WTC11 (cell line): ENCODE results near the gene LGALS1. TPM values are rescaled to one million over a fixed set of nuclear protein-coding genes. Genes with fewer than 3 reads are reported as not detected.
A peak's percentile ranks its signal among the peaks of the same experiment; 100 is the strongest.

Experiments
- ATAC-seq: fragments of 200-7000 bp; cut with Tn5 transposase; 2 replicates; pipeline ENCODE4 v1.10.0; 2021; ENCODE audit warnings: mild to moderate bottlenecking, moderate library complexity
- CTCF ChIA-PET: fragments of 300-600 bp; sonication (Branson Sonifier 250); formaldehyde crosslinking; loops from one replicate; lab custom pipeline; 2021; ENCODE audit warnings: antibody characterized with exemption; lab: Charles Lee
- POLR2A ChIA-PET: fragments of 350-600 bp; sonication (Branson Sonifier 250); formaldehyde crosslinking; loops from one replicate; lab custom pipeline; 2021; ENCODE audit warnings: antibody characterized with exemption; lab: Charles Lee
- DNase-seq: peaks from one replicate; pipeline ENCODE4 v3.0.0; 2021; ENCODE audit warnings: low spot score
- H3K27ac Mint-ChIP-seq: 2 replicates; pipeline ENCODE4 v1.8.0; 2021; ENCODE audit warnings: mixed read lengths
- H3K27me3 Mint-ChIP-seq: 2 replicates; pipeline ENCODE4 v1.8.0; 2021; ENCODE audit warnings: low read depth, mild to moderate bottlenecking, moderate library complexity, mixed read lengths
- H3K36me3 Mint-ChIP-seq: 2 replicates; pipeline ENCODE4 v1.8.0; 2021; ENCODE audit warnings: mixed read lengths
- H3K4me1 Mint-ChIP-seq: 2 replicates; pipeline ENCODE4 v1.8.0; 2022; ENCODE audit warnings: mixed read lengths
- H3K4me3 Mint-ChIP-seq: 2 replicates; pipeline ENCODE4 v1.8.0; 2021; ENCODE audit warnings: mild to moderate bottlenecking, moderate library complexity, mixed read lengths
- H3K9me3 Mint-ChIP-seq: 2 replicates; pipeline ENCODE4 v1.8.0; 2021; ENCODE audit warnings: mixed read lengths
- ARID4B ChIP-seq: sonication (generic); formaldehyde crosslinking; IDR thresholded peaks from 2 replicates; pipeline ENCODE4 v1.8.0; 2023; ENCODE audit warnings: missing genetic modification reagents, mild to moderate bottlenecking, borderline replicate concordance
- ATF1 ChIP-seq: sonication (generic); formaldehyde crosslinking; IDR thresholded peaks from 2 replicates; pipeline ENCODE4 v1.8.1; 2023; ENCODE audit warnings: mild to moderate bottlenecking, moderate library complexity, missing genetic modification reagents
- ELF4 ChIP-seq: sonication (generic); formaldehyde crosslinking; IDR thresholded peaks from 2 replicates; pipeline ENCODE4 v1.8.1; 2022; ENCODE audit warnings: low read depth, mild to moderate bottlenecking, moderate library complexity, missing genetic modification reagents
- GTF2I ChIP-seq: fragments of 250-450 bp; sonication (Bioruptor Pico); conservative IDR thresholded peaks from 2 replicates; pipeline ENCODE4 v1.4.0; 2021; ENCODE audit warnings: mild to moderate bottlenecking
- MXD4 ChIP-seq: fragments of 250-450 bp; sonication (Bioruptor Pico); IDR thresholded peaks from 2 replicates; pipeline ENCODE4 v1.8.0; 2021; ENCODE audit warnings: mild to moderate bottlenecking, moderate library complexity, borderline replicate concordance
- MYBL2 ChIP-seq: sonication (generic); formaldehyde crosslinking; IDR thresholded peaks from 2 replicates; pipeline ENCODE4 v1.8.1; 2023; ENCODE audit warnings: mild to moderate bottlenecking, moderate library complexity, missing genetic modification reagents
- NFE2L1 ChIP-seq: sonication (generic); formaldehyde crosslinking; IDR thresholded peaks from 2 replicates; pipeline ENCODE4 v1.8.1; 2023; ENCODE audit warnings: missing genetic modification reagents
- NR1H2 ChIP-seq: sonication (generic); formaldehyde crosslinking; IDR thresholded peaks from 2 replicates; pipeline ENCODE4 v1.9.0; 2021; ENCODE audit warnings: mild to moderate bottlenecking, moderate library complexity, missing genetic modification reagents
- SMAD3 ChIP-seq: sonication (generic); formaldehyde crosslinking; IDR thresholded peaks from 2 replicates; pipeline ENCODE4 v1.8.0; 2022; ENCODE audit warnings: missing genetic modification reagents, mild to moderate bottlenecking, borderline replicate concordance
- TCF7 ChIP-seq: sonication (generic); formaldehyde crosslinking; IDR thresholded peaks from 2 replicates; pipeline ENCODE4 v1.8.0; 2022; ENCODE audit warnings: mild to moderate bottlenecking, low read depth, missing genetic modification reagents, moderate library complexity
- ZNF138 ChIP-seq: sonication (generic); formaldehyde crosslinking; conservative IDR thresholded peaks from 2 replicates; pipeline ENCODE4 v1.8.1; 2022; ENCODE audit warnings: mild to moderate bottlenecking, moderate library complexity, missing genetic modification reagents
- ZNF416 ChIP-seq: fragments of 250-450 bp; sonication (Bioruptor Pico); IDR thresholded peaks from 2 replicates; pipeline ENCODE4 v1.9.0; 2021; ENCODE audit warnings: mild to moderate bottlenecking, inconsistent platforms
- ZNF671 ChIP-seq: fragments of 250-450 bp; sonication (Bioruptor Pico); IDR thresholded peaks from 2 replicates; pipeline ENCODE4 v1.8.0; 2021; ENCODE audit warnings: mild to moderate bottlenecking
- ZSCAN18 ChIP-seq: fragments of 250-450 bp; sonication (Bioruptor Pico); IDR thresholded peaks from 2 replicates; pipeline ENCODE4 v2.1.2; 2022; ENCODE audit warnings: mild to moderate bottlenecking, moderate library complexity
- total RNA-seq: library from RNA; stranded (reverse); gene quantifications from 3 replicates; pipeline ENCODE4 v1.2.3, GENCODE V29; 2021
- TF ChIP-seq, protein P1 (sequence below): sonication (generic); formaldehyde crosslinking; IDR thresholded peaks from 2 replicates; pipeline ENCODE4 v1.8.0; 2022; ENCODE audit warnings: mild to moderate bottlenecking, missing genetic modification reagents
- TF ChIP-seq, protein P2 (sequence below): sonication (generic); formaldehyde crosslinking; IDR thresholded peaks from 2 replicates; pipeline ENCODE4 v1.8.1; 2023; ENCODE audit warnings: mild to moderate bottlenecking, moderate library complexity, missing genetic modification reagents
- TF ChIP-seq, protein P3 (sequence below): sonication (generic); formaldehyde crosslinking; IDR thresholded peaks from 2 replicates; pipeline ENCODE4 v1.8.1; 2023; ENCODE audit warnings: mild to moderate bottlenecking, missing genetic modification reagents
- TF ChIP-seq, protein P4 (sequence below): sonication (generic); formaldehyde crosslinking; IDR thresholded peaks from 2 replicates; pipeline ENCODE4 v1.8.1; 2023; ENCODE audit warnings: mild to moderate bottlenecking, missing genetic modification reagents
- TF ChIP-seq, protein P5 (sequence below): sonication (generic); formaldehyde crosslinking; IDR thresholded peaks from 2 replicates; pipeline ENCODE4 v1.8.0; 2022; ENCODE audit warnings: mild to moderate bottlenecking, missing genetic modification reagents

LGALS1 gene
- total RNA-seq, 1 experiment from 2014 or later = 17.3 TPM

GRCh38 chr22:37684803-37685615 lies 9.6 kb downstream of the LGALS1 start:
- H3K27me3 Mint-ChIP-seq = peaks cover 5% of the 10 kb centered on the region
- no peaks in the 10 kb centered on the region for H3K9me3 Mint-ChIP-seq
- no peak overlapping the region for H3K27ac Mint-ChIP-seq
- peak overlapping the region; percentile 99; the same call in 1 of the 2 replicates for H3K4me3 Mint-ChIP-seq
- peaks cover 7% of the 10 kb centered on the region for H3K36me3 Mint-ChIP-seq
- H3K4me1 Mint-ChIP-seq = peaks cover 10% of the 10 kb centered on the region
- ChIA-PET CTCF (interaction anchor here (0.6 to 2.8 kb wide), 5 partner anchors 12 to 268 kb away, joined by 3 to 21 read pairs (median 4); partner anchors contain the start of genes C22orf23 and TRIOBP), POLR2A (interaction anchor here (0.7 kb wide), 1 partner anchor 522 kb away, joined by 5 read pairs; no protein-coding TSS in a partner anchor)
- no peak for ATAC-seq
- no peak for DNase-seq
- TF ChIP-seq GTF2I (no peak), NR1H2 (CRISPR knock-in tag) (no peak), ZNF138 (CRISPR knock-in tag) (no peak), MYBL2 (no peak), ELF4 (no peak), ARID4B (CRISPR knock-in tag) (no peak), MXD4 (CRISPR knock-in tag) (no peak), ATF1 (no peak), NFE2L1 (CRISPR knock-in tag) (no peak), SMAD3 (CRISPR knock-in tag) (no peak), ZNF671 (CRISPR knock-in tag) (no peak), ZSCAN18 (no peak), TCF7 (CRISPR knock-in tag) (no peak), ZNF416 (no peak)
- TF ChIP-seq, protein P1, sequence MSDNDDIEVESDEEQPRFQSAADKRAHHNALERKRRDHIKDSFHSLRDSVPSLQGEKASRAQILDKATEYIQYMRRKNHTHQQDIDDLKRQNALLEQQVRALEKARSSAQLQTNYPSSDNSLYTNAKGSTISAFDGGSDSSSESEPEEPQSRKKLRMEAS (CRISPR knock-in tag) = no peak
- TF ChIP-seq, protein P2, sequence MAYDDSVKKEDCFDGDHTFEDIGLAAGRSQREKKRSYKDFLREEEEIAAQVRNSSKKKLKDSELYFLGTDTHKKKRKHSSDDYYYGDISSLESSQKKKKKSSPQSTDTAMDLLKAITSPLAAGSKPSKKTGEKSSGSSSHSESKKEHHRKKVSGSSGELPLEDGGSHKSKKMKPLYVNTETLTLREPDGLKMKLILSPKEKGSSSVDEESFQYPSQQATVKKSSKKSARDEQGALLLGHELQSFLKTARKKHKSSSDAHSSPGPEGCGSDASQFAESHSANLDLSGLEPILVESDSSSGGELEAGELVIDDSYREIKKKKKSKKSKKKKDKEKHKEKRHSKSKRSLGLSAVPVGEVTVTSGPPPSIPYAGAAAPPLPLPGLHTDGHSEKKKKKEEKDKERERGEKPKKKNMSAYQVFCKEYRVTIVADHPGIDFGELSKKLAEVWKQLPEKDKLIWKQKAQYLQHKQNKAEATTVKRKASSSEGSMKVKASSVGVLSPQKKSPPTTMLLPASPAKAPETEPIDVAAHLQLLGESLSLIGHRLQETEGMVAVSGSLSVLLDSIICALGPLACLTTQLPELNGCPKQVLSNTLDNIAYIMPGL = no peak
- TF ChIP-seq, protein P3, sequence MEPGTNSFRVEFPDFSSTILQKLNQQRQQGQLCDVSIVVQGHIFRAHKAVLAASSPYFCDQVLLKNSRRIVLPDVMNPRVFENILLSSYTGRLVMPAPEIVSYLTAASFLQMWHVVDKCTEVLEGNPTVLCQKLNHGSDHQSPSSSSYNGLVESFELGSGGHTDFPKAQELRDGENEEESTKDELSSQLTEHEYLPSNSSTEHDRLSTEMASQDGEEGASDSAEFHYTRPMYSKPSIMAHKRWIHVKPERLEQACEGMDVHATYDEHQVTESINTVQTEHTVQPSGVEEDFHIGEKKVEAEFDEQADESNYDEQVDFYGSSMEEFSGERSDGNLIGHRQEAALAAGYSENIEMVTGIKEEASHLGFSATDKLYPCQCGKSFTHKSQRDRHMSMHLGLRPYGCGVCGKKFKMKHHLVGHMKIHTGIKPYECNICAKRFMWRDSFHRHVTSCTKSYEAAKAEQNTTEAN (CRISPR knock-in tag) = no peak
- TF ChIP-seq, protein P4, sequence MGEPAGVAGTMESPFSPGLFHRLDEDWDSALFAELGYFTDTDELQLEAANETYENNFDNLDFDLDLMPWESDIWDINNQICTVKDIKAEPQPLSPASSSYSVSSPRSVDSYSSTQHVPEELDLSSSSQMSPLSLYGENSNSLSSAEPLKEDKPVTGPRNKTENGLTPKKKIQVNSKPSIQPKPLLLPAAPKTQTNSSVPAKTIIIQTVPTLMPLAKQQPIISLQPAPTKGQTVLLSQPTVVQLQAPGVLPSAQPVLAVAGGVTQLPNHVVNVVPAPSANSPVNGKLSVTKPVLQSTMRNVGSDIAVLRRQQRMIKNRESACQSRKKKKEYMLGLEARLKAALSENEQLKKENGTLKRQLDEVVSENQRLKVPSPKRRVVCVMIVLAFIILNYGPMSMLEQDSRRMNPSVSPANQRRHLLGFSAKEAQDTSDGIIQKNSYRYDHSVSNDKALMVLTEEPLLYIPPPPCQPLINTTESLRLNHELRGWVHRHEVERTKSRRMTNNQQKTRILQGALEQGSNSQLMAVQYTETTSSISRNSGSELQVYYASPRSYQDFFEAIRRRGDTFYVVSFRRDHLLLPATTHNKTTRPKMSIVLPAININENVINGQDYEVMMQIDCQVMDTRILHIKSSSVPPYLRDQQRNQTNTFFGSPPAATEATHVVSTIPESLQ (CRISPR knock-in tag) = no peak
- TF ChIP-seq, protein P5, sequence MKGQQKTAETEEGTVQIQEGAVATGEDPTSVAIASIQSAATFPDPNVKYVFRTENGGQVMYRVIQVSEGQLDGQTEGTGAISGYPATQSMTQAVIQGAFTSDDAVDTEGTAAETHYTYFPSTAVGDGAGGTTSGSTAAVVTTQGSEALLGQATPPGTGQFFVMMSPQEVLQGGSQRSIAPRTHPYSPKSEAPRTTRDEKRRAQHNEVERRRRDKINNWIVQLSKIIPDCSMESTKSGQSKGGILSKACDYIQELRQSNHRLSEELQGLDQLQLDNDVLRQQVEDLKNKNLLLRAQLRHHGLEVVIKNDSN (CRISPR knock-in tag) = no peak
